NCI-H748 treated with DMSO at 0.1 percent for 48 hours (cell line): Measurements from ENCODE around the gene TIMM13.

ENCODE experiments used
- DNase-seq: peaks from one replicate; lab custom pipeline; 2025; lab: John Stamatoyannopoulos, UW

TIMM13 gene

DNA sequence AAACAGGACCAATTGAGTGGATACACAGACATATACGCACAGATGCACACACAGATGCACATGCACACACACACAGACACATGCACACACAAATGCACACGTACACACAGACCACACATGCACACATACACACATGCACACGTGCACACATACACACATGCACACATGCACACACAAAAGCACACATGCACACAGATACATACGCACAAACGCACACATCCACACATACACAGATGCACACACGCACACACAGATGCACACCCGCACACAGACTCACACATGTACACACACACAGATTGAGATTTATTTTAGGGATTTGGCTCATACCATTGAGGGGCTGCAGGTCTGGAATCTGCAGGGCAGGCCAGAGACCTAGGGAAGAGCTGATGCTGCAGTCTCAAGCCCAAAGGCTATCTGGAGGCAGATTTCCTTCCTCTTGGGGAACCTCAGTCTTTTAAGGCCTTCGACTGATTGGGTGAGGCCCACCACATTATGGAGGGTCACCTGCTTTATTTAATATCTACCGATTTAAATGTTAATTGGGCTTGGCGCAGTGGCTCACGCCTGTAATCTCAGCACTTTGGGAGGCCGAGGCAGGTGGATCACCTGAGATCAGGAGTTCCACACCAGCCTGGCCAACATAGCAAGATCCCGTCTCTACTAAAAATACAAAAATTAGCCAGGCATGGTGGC is 44.7 kb downstream of the TIMM13 start:
- no peak for DNase-seq

DNA sequence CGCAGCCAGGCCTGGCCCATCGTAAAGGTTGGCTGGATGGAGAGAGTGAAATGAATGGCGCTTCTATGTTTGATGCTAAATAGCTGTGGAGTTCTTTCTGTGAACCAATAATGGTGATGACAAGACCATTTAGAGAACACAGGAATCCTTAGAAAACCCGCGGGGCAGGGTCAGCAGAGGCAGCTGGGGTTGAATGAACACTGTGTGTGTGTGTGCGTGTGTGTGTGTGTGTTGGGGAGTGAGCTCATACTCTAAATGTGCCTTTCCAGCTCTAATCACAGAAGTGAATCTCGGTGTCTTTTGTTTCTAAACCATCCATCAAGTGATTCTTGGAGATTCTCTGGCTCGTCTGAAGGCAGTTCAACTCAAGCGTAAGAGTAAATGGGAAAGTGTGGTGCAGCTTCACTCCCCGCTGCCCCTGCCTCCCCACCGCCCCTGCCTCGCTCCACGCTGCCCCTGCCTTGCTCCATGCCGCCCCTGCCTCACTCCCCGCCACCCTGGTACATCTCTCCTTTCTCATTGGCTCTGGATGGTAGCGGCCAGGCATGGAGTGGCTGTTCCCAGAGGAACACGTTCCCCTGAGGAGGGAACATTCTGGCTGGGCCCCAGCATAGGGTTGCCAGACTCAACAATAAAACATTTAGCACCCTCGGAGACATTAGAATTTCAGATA is 46.1 kb downstream of the TIMM13 start:
- no peak for DNase-seq

DNA sequence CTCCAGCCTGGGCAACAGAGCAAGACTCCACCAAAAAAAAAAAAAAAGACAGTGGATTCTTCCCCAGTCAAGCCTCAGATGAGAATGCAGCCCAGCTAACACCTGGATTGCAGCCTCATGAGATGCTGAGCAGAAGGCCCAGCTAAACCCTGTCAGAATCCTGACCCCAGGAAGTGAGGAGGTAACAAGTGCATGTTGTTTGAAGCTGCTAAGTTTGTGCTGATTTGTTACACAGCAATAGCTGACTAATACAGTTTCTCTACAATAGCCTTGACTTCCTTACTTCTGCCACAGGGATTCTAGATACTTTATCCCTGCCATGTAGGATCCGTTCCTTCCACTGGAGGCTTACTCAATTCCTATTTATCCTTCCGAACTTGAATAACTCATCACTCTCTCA is 46.8 kb downstream of the TIMM13 start:
- DNase-seq, result no peak

DNA sequence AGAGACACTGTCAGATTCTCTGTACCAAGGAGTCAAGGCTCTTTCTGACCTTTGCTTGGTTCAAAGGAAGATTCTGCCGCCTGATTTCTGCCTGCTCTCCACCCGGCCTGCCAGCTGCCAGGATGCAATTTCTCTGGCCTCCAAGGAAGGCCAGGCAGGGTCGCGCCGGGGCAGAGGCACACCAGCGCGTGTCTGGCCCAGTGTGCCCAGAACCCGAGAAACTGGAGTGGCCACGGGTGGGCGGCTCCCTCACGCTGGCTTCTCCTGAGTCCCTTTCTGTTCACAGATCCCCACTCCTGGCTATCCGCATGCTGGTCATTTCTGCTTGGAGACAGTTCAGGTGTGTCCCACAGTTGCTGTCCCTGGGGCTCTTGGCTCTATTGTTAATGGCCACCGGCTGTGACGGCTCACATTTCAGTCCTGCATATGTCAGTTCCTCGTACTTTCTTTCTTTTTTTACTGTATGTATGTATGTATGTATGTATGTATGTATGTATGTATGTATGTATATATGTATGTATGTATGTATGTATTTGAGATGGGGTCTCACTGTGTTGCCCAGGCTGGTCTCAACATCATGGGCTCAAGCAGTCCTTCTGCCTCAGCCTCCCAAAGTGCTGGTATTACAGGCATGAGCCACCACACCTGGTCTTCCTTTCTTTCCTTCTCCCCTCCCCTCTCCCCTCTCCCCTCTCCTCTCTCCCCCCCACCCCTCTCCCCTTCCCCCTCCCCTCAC is 50.4 kb downstream of the TIMM13 start:
- no peak for DNase-seq
